Hepatocyte (in vitro differentiated cells): Measurements from ENCODE around the gene TP63.

Experiments
- CTCF ChIP-seq: fragments of 200-600 bp; sonication (generic); IDR thresholded peaks from 2 replicates; pipeline ENCODE4 v1.5.1; 2016; ENCODE audit warnings: antibody characterized with exemption, mild to moderate bottlenecking; ENCODE audit not compliant: poor library complexity
- EZH2 ChIP-seq: fragments of 200-600 bp; sonication (generic); IDR thresholded peaks from 2 replicates; pipeline ENCODE4 v1.6.1; 2016; ENCODE audit warnings: antibody characterized with exemption, mild to moderate bottlenecking, borderline replicate concordance

- TF ChIP-seq EZH2 (no peak), CTCF (no peak)
Measured at GRCh38 chr3:189797103-189797750, 166.0 kb downstream of the TP63 start.
